ENCODE results near the gene LRIT1.
A peak's percentile ranks its signal among the peaks of the same experiment; 100 is the strongest.
"Not testable (repeated sequence)": the region's sequence is repeated elsewhere in the genome, so short reads cannot be mapped to it uniquely, and the experiment has no call there.

The LRIT1 gene

GRCh38 chr10:84241185-84241790 lies at the start of gene LRIT1:
LRIT1 (minus strand) TSS chr10:84241546; CDS start chr10:84241439, 107 bp downstream.
- no peak for DNase-seq

- DNase-seq, result no peak
These were observed 48.9 kb upstream of the LRIT1 start for GRCh38 chr10:84290235-84290634.

- no peak for DNase-seq
These were observed 48.3 kb upstream of the LRIT1 start for GRCh38 chr10:84289521-84290200.

- DNase-seq, result no peak
These were observed 46.8 kb upstream of the LRIT1 start for GRCh38 chr10:84288151-84288550.

- DNase-seq, result no peak
These were observed 45.3 kb upstream of the LRIT1 start for GRCh38 chr10:84286695-84287094.

- not testable (repeated sequence) for DNase-seq
These were observed 38.6 kb upstream of the LRIT1 start for GRCh38 chr10:84279876-84280475.

GRCh38 chr10:84270708-84271107 lies 29.4 kb upstream of the LRIT1 start:
- no peak for DNase-seq

- DNase-seq, result no peak
These were observed 28.4 kb upstream of the LRIT1 start for GRCh38 chr10:84269773-84270172.

- no peak for DNase-seq
These were observed 27.8 kb upstream of the LRIT1 start for GRCh38 chr10:84269162-84269561.

- peak in 1 of 2 donors; percentile 10 for DNase-seq
These were observed 26.3 kb upstream of the LRIT1 start for GRCh38 chr10:84267503-84268126.

GRCh38 chr10:84265418-84265817 lies 24.1 kb upstream of the LRIT1 start:
- no peak for DNase-seq

- peak; percentile 18 to 22 for DNase-seq
These were observed 23.3 kb upstream of the LRIT1 start for GRCh38 chr10:84264611-84265141.

- DNase-seq, result no peak
These were observed 22.4 kb upstream of the LRIT1 start for GRCh38 chr10:84263716-84264115.

GRCh38 chr10:84262190-84262956 lies 21.0 kb upstream of the LRIT1 start:
- DNase-seq, result no peak

- DNase-seq, result no peak
These were observed 20.0 kb upstream of the LRIT1 start for GRCh38 chr10:84261236-84261915.

GRCh38 chr10:84258034-84258695 lies 16.8 kb upstream of the LRIT1 start:
- DNase-seq, result no peak

- DNase-seq, result no peak
These were observed 16.1 kb upstream of the LRIT1 start for GRCh38 chr10:84257343-84258020.

GRCh38 chr10:84256510-84257342 lies 15.4 kb upstream of the LRIT1 start:
- peak in 1 of 2 donors; percentile 20 for DNase-seq

- DNase-seq, result no peak
These were observed 13.5 kb upstream of the LRIT1 start for GRCh38 chr10:84254552-84255478.
